GM12872 (cell line): ENCODE results near the gene IFITM1.

ENCODE experiments used
- TF ChIP-seq, protein P1 (sequence below): IDR thresholded peaks from 3 replicates; pipeline ENCODE4 v1.5.1; 2011; ENCODE audit warnings: low read depth, mild to moderate bottlenecking, low read length, moderate library complexity; ENCODE audit not compliant: insufficient read depth

IFITM1 gene

DNA sequence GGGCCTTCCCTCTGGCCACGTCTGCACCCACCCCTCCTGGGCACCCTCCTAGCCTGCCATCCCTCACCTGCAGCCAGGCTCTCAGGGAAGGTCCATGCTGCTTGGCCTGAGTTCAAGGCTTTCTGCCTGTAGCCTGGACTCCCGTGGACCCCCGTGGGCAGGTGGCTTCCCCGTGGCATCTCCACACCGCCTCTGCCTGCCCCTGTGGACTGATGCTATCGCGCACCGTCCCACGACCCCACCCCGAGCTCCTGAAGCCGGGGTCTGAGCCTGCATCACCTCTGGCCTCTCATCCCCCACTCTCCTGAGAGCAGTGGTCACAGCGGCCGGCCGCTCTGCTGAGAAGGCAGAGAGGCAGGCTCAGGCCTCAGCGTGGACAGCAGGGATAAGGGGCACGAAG, 19.1 kb upstream of the IFITM1 start:
- TF ChIP-seq, protein P1, sequence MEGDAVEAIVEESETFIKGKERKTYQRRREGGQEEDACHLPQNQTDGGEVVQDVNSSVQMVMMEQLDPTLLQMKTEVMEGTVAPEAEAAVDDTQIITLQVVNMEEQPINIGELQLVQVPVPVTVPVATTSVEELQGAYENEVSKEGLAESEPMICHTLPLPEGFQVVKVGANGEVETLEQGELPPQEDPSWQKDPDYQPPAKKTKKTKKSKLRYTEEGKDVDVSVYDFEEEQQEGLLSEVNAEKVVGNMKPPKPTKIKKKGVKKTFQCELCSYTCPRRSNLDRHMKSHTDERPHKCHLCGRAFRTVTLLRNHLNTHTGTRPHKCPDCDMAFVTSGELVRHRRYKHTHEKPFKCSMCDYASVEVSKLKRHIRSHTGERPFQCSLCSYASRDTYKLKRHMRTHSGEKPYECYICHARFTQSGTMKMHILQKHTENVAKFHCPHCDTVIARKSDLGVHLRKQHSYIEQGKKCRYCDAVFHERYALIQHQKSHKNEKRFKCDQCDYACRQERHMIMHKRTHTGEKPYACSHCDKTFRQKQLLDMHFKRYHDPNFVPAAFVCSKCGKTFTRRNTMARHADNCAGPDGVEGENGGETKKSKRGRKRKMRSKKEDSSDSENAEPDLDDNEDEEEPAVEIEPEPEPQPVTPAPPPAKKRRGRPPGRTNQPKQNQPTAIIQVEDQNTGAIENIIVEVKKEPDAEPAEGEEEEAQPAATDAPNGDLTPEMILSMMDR, result no peak

DNA sequence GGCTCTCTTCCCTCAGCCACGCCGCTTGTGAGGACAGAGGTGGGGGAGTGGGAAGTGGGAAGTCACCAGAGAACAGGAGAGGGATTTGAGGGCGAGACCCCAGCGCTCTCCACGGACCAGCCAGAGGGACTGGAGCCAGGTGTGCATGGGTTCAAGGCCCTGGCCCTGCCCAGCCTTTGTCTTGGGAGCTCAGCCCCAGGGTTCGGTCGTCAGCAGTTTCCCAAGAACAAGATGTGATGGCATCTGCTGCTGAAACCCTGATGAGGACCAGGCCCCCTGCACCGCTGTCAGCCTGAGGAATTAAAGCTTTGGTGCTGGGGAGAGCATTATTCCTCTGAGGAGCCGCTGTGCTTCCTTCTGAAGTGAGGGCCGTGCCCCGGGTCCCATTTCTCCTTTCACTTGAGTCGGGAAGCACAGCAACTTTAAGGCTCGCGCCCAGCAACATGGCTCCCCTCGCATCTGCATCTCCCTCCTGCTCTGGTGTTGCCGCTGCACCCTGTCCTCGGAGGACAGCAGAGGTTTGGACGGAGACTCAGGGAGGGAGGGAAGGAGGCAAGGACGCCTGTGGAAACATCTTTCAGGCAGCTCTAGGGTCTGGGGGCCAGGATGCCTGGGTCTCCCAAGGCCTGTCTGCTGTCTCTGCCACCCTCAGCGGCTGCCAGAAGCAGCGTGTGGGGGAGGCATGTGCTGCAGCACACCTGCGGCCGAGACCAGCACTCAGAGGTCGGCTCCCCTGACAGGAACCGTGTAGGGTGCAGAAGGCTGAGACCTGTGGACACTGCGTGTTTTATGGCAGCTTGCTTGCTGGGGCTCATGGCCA, 18.3 kb upstream of the IFITM1 start:
- TF ChIP-seq, protein P1, result no peak

DNA sequence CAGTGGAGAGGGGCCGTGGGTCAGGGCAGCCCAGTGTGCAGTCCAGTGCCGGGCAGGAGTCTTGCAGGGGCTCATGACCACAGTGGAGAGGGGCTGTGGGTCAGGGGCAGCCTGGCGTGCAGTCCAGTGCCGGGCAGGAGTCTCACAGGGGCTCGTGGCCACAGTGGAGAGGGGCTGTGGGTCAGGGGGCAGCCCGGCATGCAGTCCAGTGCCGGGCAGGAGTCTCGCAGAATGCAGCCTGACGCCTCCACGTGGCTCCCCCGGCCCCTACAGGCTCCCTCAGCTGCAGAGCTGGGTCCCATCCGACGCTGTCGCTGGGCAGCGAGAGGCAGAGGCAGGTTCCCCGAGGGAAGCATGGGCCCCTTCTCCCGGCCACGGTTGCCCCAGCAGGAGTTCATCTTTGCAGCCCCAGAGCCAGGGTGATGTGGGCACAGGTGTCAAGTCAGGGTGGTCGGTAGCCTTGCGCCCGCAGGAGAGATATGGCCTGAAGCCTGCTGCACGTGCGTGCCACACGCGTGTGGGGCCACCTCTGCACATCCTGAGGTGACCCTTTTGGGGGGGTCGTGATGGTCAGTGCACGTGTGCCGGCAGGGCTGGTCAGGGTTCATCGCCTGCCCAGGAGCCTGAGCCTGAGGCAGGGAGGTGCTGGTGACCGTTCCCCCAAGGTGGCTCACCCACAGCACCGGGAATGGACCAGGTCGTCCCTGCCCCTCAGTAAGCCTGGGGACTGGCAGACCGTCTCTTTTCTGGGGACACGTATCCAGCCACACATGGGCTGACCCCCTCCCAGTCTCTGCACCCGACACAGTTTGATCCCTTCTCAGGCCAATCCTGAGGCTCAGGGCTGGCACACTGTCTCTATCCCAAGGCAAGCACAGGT, 17.4 kb upstream of the IFITM1 start:
- TF ChIP-seq, protein P1, result no peak

DNA sequence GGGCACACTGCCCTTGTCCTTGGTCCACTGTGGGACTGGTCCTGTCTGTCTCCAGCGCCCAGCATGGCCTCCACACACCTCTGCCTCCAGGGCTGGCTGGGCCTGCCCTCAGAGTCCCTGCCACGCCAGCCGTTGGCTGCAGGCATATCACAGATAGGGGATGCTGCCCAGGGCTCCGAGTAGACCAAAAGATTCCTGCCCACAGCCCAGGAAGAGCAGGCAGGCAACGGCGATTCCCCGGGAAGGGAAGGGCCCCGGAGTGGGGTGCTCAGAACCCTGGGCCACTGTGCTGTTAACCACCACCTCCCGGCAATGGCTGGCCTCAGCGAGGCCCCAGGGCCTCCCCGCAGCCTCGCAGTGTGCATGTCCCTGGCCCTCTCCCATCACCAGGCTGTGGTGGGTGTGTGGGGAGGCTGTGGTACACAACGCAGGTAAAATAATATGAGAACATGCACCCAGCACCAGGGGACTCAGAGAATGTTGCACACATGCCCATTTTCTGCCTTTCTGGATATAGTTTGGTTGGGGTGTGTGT, 16.7 kb upstream of the IFITM1 start:
- TF ChIP-seq, protein P1, result no peak

DNA sequence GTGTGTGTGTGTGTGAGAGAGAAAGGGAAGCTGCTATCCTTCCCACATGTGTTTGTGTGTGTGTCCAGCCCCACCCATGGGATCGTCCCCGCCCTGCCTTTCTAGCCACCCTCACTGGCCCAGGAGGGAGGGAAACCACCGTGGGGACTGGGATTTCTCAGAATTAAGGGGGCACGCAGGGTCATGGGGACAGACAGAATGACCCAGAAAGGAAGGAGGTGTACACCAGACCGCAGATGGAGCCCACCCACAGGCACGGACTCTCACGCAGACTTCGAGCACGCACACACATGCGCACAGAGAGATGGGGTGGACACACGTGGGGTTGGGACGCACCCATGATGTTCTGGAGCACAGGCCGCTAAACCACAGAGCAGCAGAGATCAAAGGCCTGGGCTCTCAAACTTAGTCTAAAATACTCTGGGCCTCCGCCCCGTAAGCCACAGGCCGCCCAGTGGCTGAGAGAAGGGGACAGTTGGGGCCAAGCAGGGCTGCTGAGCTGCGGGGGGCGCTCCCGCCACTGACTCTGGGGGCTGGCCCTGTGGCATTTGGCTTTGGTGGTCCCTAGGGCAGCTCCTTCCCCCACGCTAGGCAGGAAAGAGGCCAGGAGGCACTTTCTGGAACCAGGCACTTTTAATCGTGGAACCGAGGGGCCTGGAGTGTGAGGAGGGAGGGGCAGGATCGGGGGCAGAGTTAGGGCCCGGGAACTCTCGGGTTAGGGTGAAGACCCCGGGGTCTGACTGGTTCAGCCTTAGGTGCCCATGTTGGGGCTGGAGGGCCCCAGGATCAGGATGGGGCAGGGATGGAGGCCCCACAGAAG, 16.0 kb upstream of the IFITM1 start:
- TF ChIP-seq, protein P1, result no peak

DNA sequence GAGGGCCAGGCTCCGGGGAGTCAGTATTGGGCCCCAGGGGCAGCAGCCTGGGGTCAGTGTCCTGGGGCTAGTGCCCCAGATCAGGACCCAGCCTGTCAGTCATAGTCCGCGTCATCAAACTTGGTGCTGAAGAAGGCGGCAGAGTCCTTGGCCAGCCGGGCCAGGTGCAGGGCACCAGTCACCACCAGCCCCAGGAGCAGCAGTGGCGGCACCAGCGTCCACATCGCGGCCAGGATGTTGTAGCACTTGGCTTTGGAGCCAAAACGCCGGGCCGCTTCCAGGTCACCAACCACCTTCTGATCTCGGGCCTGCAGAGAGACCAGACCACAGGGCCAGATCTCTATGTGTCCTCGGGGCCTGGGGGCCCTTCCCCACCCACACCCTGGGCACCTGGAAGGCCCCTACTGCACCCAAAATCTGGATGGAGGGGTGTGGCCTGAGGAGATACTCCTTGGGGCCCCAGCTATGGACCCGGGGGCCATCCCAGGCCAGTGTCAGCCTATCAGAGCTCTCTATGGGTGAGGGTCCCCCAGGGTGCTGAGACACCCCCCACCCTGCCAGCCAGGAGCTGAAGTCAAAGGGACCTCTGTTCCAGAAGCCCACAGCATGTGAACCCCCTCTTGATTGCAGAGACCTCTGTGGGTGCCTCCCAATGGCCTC, 15.3 kb upstream of the IFITM1 start:
- TF ChIP-seq, protein P1, result no peak
